GM12891 (cell line): ENCODE data around the gene RANBP3.

ENCODE experiments used
- POLR2A ChIP-seq: IDR thresholded peaks from 2 replicates; pipeline ENCODE4 v1.6.1; 2011; ENCODE audit warnings: low read depth, low read length, control low read depth
- POLR2AphosphoS5 ChIP-seq: IDR thresholded peaks from 2 replicates; pipeline ENCODE4 v1.6.1; 2011; ENCODE audit warnings: low read depth, low read length, control low read depth

DNA sequence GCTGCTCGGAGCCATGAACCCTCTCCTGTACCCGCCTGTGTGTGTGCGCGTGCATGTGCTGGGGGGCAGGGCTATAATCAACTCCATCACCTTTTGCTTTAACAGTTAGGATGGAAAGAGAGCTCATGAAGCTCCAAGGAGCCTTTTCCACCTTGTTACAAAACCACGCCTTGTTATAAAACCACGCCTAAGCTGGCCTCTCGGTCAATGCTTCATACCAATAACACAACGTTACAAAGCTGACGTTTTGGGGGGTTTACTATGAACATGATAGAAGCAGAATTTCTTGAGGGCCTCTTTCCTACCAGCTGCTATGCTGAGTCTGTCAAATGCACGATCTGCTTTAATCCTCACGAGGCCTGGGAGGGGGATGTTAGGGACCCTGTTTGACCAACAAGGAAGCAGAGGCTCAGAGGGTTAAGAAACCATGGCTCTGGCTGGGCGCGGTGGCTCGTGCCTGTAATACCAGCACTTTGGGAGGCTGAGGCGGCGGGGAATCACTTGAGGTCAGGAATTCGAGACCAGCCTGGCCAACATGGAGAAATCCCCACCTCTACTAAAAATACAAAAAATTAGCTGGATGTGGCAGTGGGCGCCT, 52.0 kb downstream of the RANBP3 start:
- TF ChIP-seq POLR2A (no peak), POLR2AphosphoS5 (no peak)
